HG03097 (cell line): ENCODE results near the gene MMP20.
"Not testable (repeated sequence)": the region's sequence is repeated elsewhere in the genome, so short reads cannot be mapped to it uniquely, and the experiment has no call there.

Experiments used
- ATAC-seq: cut with Tn5 transposase; IDR thresholded peaks from one replicate; pipeline ENCODE4 v1.9.1; 2021; ENCODE audit not compliant: unreplicated experiment, low FRiP score

The MMP20 gene, protein sequence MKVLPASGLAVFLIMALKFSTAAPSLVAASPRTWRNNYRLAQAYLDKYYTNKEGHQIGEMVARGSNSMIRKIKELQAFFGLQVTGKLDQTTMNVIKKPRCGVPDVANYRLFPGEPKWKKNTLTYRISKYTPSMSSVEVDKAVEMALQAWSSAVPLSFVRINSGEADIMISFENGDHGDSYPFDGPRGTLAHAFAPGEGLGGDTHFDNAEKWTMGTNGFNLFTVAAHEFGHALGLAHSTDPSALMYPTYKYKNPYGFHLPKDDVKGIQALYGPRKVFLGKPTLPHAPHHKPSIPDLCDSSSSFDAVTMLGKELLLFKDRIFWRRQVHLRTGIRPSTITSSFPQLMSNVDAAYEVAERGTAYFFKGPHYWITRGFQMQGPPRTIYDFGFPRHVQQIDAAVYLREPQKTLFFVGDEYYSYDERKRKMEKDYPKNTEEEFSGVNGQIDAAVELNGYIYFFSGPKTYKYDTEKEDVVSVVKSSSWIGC

DNA sequence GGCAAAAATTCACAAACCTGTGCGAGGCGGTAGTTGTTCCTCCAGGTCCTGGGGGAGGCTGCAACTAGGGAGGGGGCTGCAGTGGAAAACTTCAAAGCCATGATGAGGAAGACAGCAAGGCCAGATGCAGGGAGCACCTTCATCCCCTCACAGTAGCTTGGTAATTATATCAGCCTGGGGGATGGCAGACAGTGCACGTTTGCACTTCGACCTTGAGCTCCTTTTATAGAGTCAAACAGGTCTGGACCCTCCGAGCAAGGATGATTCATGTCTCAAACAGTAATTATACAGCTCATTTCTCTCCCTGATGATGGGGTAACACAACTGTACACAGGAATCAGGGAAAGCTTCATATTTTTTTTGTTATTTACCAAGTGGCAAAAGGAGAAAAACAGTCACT lies at the start of gene MMP20:
TSS of gene MMP20 (minus strand) at position 156 of the 400 bp plus-strand sequence. CDS start at position 143, 13 bp downstream.
- ATAC-seq = no peak

DNA sequence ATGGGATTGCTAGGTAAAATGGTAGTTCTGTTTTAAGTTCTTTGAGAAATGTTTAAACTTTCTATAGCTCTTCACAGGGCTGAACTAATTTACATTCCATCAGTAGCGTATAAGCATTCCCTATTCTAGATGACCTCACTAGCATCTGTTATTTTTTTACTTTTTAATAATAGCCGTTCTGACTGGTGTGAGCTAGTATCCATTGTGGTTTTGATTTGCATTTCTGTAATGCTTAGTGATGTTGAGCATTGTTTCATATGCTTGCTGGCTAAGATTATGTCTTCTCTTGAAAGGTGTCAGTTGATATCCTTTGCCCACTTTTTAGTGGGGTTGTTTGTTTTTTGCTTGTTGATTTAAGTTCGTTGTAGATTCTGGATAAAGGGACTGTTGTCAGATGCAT lies 44.5 kb upstream of the MMP20 start:
- no peak for ATAC-seq

DNA sequence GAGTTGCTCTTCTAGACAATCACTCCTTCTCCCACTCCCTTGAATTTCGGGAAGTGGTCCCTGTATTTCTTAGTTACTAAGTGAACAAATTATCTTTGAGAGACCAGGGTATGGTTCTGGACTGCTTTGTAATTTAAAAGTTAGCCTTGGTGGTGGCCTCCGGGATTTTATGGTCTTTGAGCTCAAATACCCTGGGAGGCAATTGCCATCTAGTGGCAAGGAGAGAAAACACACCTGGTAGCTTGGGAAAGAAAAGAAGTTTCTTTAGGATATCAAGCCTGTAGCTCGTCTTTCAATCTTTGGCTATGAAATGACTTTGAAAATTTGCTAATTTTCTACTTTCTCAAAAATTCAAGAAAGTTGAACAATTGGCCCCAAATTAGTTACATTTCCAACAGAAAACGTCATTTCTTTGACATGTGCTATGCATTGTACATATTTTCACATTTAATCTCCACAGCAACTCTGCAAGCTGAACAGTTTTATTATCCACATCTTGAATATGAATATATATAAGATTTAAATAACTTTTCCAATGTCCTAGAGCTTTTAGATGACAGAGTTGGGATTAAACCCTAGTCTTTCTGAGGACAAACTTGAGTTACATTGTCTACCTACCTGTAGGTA lies 41.3 kb upstream of the MMP20 start:
- ATAC-seq = no peak

DNA sequence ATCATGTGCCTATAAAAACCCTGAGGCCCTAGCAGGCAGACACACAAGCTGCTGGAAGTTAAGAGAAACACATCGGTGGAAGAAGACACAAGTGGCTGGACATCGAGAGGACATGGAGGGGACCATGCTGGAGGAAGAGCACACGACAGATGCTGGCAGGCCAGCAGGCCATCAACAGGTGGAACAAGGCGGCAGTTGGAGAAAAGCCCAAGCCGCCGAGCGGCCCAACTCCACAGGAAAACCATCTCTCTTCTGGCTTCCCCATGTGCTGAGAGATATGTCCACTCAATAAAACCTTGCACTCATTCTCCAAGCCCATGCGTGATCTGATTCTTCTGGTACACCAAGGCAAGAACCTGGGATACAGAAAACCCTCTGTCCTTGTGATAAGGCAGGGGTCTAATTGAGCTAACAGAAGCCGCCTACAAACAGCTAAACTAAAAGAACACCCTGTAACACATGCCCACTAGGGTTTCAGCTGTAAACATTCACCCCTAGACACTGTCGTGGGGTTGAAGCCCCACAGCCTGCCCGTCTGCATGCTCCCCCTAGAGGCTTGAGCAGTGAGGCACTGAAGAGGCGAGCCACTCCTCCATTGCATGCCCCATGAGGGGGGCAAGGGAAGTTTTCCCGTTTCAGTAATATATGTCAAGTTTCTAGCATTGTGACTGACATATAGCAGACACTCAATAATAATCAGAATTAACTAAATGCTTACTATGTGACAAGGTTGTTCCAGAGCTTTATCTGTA lies 39.0 kb upstream of the MMP20 start:
- ATAC-seq = no peak

DNA sequence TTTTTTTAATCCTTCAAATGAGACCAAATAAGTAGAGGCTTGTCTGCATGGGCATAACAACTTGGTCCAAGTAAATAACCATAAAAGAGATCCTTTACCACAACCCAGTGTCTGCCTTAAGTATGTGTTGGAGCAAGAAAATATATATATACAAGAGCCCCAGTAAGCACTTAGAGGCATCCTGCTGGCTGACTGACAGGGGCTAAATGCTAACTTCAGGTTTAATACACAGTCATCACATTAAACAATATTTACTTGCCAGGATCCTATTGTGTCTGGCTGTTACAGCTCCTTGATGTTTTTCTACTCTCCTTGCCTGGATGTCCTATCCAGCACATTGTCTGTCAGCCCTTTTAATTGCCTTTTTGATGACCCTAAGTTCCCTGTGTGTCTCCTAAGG lies 37.5 kb upstream of the MMP20 start:
- ATAC-seq = no peak

DNA sequence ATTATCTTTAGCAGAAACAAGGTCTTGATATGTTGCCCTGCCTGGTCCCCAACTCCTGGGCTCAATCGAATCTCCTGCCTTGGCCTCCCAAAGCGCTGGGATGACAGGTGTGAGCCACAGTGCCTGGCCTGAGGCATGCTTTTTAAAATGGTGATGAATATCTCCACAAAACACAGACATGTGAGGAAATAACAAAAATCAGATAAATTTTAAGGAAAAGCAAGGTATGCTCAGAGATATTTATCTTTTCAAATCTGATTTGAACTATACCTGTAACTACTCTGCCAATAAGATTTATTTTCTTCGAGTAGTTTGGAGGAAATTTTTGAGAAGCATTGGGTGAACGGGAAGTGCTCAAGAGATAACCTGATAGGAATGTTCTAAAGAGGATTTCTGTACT lies 35.9 kb upstream of the MMP20 start:
- ATAC-seq = no peak

DNA sequence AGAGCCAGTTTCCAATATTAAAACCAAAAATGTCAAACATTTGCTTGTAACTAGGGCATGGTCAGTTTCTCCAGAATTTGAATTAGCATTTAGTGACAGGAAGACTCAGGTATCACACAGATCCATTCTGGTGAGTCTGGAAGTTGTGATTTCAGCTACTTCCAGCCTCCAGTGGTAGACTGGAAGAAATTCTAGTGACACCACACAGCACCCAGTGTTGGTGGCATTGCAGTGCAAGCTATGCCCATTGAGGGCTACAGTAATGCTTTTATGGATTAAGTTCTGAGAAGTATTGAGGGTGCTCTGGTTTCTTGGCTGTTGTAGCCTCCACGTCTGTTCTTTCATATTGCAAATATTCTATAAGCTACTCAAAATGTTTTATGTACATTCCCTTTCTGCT lies 31.4 kb upstream of the MMP20 start:
- no peak for ATAC-seq

DNA sequence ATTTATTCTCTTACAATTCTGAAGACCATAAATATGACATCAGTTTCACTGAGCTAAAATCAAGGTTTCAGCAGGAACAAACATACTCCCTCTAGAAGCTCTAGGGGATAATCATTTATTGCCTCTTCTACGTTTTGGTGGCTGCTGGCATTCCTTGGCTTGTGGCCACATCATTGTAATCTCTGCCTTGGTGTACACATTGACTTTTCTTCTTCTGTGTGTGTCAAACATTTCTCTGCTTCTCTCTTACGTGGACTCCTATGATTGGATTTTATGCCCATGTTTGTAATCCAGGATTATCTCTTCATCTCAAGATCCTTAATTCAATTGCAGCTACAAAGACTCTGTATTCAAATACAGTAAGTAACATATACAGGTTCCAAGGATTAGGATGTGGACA lies 30.4 kb upstream of the MMP20 start:
- no peak for ATAC-seq

DNA sequence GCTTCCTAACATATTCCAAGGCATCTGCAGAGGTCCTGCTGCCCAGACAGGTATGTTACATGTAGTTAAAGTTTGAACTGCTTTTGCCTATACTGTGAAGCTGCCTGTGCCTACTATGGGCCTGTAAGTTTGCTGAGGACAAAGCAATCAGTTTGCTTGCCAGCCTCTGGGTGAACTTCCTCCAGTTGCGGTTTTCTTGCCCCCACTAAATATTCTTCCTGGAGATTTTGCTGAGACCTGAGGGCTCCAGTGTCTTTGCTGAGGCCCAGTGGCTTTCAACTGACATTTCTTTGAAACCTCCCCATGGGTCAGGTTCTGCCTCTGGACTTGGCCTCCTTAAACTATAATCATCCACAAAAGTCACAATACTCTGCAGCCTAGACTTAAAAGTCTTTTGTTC lies 29.6 kb upstream of the MMP20 start:
- no peak for ATAC-seq

DNA sequence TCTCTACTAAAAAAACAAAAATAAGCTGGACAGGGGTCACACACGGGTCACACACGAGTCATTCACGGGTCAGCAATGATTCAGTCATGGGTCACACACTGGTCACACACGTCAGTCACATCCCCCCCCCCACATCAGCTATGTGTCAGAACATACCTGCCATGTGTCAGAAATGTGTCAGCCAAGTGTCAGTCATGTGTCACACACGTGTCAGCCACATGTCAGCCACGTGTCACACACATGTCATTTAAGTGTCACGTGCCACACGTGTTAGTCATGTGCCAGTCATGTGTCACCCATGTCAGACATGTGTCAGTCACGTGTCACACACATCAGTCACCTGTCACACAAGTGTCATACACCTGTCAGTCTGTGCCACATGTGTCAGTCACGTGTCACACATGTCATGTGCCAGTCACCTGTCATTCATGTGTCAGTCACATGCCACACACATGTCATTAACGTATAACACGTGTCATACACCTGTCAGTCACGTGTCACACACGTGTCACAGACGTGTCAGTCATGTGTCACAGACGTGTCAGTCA lies 28.7 kb upstream of the MMP20 start:
- no peak for ATAC-seq

DNA sequence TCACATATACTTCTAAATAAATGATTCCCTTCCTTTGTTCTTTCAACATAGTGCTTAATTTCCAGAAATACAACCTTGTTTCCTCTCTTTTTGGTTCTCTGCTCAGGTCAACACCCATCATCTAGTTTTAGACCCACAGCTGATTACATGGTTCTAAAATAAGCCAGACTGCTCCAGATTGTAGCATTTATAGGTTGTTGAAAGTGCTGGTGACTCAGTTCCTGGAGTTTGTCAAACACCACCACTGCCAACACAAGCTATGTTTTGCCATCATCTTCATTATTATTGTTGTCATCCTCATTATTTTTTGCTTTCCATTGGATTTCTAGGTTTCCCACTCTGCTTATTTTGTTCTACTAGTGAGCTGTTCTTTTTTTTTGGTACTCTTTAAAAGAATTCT lies 22.3 kb upstream of the MMP20 start:
- no peak for ATAC-seq

DNA sequence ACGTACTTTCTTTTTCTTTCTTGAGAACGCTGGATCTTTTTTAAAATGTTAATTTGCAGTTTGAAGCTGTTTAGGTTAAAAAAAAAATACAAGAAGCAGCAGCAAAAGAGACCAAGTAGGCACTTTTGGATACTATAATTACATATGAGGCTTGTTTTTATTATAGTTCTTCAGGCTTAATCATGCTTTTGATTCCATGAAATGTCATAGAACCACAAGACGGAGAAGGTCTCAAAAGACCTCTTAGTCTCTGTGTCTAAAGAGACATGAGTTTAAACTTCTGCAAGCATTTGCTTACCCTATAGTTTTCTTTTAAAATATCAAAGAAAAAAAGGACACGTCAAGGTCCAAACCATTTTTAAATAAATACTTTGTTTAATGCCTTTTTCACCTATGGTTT lies 18.8 kb upstream of the MMP20 start:
- ATAC-seq = no peak

DNA sequence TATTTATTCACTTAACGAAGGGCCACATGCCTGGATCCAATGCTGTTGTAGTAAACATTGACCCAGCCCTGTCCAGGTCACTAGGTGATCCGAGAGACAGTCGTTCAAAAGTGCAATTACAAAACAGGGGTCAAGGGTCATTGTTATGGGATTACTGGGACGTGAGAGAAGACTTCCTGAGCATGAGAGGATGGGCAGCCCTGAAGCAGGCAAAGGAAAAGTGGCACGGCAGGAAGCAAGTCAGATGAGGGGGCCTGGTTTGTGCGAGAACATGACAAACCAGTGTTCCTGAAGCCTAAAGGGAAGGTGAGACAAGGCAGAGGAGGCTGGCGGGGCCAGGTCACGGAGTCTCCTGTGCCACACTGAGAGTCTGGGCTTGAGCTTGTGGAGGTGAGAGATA lies 15.8 kb upstream of the MMP20 start:
- no peak for ATAC-seq

DNA sequence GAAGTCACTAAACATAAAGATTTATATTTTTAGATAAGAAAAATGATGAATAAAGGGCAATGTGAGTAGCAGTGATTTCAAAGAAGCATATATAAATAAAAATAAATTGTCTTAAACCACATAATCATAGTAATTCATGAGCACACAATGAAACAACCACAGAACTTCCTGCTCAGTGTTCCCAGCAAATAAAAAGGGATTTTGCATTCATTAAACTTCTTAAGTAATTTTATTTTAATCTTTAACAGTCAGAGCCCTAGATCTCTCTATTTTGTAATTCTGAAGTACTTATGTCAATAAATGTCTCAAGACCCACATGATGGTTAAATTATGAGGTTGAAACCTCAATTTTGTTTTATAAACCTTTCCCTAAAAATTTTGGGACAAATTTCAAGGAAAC lies 14.5 kb upstream of the MMP20 start:
- ATAC-seq = no peak

DNA sequence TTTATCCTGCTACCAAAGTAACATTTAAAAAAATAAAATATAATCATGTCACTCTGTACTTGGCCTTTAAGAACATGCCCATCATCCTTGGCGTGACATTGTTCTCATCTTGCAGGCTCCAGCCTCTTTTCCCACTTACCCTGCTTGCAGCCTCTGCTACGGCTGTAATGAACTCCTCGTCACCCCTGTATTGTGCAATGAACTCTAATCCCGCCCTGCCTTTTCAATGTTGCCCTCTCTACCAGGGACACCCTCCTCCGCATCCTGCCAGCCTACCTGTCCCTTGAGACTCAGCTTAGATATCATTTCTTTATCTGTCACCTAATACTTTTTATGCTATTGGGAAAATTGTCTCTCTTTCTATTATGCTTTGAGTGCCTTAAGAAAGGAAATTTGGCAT lies 12.6 kb upstream of the MMP20 start:
- no peak for ATAC-seq

DNA sequence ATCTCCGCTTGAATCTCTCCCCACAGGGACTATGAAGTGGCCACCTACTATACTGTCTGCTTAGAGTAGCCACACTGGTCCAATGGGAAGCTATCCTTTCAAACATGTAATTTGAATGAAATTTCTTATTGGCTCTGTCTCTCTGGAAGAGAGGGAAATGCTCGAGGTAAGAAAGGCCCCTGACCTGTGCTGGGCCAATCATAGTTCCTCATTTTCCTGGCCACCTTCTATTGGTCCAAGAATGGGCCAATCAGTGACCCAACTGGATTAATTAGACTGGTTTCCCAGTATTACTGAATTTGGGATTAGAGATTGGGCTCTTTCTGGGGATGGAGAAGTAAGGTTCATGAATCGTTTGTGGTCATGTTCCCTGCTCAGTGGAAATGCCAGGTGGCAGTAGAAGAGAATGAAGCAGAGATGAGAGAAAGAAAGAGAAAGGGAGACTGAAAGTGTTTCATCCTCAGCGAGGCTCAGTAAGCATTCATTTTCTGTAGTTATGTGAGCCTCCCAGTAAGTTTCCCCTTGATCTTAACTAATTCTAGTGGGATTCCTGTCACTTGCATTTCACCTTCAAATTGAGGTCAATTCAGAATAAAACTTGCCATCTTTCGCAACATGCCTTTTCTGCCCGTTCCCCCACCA lies 8.4 kb upstream of the MMP20 start:
- no peak for ATAC-seq

DNA sequence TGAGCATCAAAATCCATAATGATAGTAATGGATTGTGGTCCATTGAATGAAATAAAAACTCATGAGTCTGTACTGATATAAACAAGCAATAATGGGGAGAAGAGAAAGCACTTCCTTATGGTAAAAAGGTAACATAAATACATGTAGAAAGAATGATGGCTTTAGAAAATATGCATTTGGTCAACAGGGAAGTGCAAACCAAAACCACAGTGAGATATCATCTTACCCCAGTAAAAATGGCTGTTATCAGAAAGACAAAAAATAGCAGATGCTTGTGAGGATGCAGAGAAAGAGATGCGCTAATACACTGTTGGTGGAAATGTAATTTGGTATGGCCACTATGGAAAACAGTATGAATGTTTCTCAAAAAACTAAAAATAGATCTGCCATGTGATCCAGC lies 6.9 kb upstream of the MMP20 start:
- no peak for ATAC-seq

DNA sequence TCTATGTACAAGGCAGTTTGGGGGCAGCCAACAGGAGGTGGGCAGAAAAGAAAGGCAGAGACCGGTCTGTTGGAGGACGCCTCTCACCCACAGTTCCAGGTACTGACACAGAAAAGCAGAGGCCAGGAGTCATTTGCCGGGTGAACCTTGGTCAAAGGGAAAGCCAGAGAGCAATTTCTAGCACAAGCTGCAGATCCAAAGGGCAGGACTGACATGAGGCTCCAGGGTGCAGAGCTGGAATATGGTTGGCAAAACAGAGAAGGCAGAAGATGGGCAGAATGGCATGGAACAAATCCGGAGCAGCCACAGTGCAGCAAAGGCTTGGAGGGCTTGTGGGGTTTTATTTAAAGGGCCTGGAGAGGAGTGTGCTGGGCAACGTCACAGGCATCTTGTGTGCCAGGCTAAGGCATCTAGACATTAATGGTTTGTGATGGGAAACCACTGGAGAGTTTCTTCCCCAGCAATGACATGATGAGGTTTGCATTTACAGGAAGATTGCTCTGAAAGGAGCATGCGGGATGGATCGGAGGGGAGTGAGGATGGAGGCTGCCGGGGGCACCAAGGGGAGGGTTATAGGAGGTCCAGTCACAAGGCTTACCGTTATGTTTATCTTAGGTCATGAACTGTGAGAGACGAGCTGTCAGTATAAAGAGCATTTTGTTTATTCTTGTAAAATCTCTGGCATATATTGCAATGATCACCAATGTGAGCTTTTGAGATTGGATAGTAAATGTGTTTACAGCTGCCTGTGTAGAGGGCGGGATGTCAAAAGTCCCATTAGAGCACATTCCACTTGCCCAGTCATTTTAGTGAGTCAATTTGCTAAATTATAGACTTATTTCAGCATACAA lies 5.7 kb upstream of the MMP20 start:
- ATAC-seq = no peak

DNA sequence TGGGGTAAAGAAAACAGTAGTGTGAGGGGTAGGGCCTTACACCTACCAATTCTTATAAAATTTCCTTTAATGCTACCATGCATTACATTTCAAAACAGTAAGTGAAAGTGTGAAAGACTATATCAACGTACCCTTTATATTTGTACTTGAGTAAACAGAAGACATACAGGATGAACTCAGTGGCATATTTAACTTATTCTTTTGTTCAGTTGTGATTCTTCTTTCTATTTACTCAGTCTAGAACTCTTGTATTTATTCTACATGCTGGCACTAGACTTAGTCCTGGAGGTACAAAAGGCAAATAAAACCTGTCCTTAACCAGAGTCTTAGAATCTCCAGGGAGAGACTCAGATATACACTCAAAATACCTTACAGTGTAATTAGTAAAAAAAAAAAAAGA lies 4.8 kb upstream of the MMP20 start:
- not testable (repeated sequence) for ATAC-seq

DNA sequence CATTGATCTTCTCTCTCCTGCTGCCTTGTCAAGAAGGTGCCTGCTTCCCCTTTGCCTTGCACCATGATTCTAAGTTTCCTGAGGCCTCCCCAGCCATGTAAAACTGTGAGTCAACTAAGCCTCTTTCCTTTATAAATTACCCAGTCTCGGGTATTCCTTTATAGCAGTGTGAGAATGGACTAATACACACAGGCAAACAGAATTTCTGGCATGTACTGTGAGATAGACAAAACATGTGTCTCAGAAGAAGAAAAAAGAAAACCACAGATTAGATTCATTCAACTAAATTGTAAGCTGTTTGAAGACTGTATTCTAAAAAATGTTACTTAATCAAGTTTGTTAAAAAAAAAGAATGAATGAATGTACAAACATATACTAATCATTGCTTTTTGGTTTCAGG lies 1.5 kb upstream of the MMP20 start:
- no peak for ATAC-seq
